Measurements from ENCODE around the gene TPRX2. TPM values are rescaled to one million over a fixed set of nuclear protein-coding genes. Genes with fewer than 3 reads are reported as not detected.

TPRX2 gene
- total and polyA plus RNA-seq, 2 of the 8 experiments (the other 6 are each of a cell fraction or from before 2014, with no cell fraction given): not detected

GRCh38 chr19:47899335-47899734 is 40.3 kb downstream of the TPRX2 start (continued):
- TF ChIP-seq CHD7 (IDR thresholded peaks at IDR 0.05; ENCODE audit: insufficient replicate concordance, low read length) (no peak), SRF (IDR thresholded peaks at IDR 0.05; ENCODE audit: low read depth, low read length) (no peak)

Data from H1 (cell line).